NOMO-1 treated with DMSO at 0.1 percent for 48 hours (cell line): ENCODE measurements around the gene CAMTA1.
"Not testable (repeated sequence)": the region's sequence is repeated elsewhere in the genome, so short reads cannot be mapped to it uniquely, and the experiment has no call there.

Source experiments
- DNase-seq: peaks from one replicate; lab custom pipeline; 2025; ENCODE audit not compliant: unreplicated experiment; lab: John Stamatoyannopoulos, UW

Gene CAMTA1

DNA sequence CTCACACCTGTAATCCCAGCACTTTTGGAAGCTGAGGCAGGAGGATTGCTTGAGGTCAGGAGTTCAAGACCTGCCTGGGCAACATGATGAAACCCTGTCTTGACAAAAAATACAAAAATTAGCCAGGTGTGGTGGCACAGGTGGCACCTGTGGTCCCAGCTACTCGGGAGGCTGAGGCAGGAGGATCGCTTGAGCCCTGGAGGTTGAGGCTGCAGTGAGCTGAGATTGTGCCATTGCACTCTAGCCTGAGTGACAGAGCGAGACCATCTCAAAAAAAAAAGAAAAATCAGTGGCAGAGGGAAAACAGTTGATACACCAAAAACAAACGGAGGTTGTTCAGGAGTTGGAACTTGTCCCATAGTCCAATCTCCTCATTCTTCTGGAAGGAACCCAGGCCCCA is 904.1 kb downstream of the CAMTA1 start:
- DNase-seq = not testable (repeated sequence)

DNA sequence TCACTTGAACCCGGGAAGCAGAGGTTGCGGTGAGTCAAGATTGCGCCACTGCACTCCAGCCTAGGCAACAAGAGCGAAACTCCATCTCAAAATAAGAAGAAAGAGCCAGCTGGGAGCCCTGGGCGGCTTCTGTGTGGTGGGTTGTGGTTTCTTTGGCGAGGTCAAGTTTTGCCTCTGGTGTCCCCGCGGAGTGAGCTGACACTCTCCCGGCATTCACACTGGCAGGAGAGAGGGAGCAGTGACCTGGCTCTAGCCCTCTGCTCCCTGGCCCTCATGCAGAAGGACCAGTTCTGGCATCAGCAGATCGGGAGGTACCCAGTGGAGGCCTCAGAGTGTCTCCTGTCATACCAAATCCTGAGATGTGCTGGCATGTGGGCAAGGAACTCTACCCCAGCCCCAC is 904.8 kb downstream of the CAMTA1 start:
- no peak for DNase-seq

DNA sequence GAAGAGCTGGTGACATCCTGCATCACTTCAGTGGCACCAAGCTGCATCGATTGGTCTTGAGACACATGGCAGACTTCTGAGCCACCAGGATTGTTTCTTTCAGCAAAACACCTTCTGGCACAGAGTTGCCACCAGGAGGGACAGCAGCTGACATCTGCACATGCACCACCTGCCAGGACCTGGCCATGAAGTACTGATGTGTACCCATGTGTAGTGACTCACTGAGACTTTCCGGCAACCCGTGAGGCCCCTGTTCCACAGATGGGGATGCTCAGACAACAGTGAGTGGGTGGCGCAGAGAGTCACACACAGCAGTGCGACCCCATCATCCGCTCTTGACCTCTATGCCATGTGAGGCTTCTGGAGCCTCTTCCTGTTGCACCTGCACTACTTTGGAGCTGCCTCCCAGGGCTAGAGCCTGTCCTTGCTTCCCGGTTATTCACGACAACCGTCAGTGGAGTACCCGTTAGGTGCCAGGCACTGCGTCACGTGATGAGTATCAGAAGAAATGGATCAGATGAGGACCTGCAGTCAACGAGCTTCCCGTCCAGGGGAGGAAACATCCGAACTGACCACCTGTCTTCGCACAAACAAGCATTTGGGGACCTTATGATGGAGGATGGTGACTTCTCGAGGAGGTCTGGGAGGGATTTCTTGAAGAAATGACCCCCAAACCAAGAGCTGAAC is 905.4 kb downstream of the CAMTA1 start:
- no peak for DNase-seq

DNA sequence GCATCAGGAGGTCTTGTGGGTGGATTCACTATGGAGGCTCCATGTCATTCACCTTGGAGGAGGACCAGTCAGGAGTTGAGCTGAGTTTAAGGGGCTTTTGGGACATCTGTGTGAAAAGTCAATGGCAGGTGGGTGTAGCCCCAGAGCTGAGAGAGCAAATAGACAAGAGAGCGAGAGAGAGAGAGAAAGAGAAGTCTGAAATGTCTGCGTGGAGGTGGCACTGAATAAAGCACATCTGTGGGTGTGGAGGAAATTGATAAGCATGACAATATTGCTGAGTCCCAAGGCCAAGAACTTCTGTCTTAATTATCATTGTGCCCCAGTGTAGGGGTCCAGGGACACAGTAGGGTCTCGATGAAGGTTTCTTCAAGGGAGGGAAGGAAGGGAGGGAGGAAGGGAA is 906.3 kb downstream of the CAMTA1 start:
- no peak for DNase-seq

DNA sequence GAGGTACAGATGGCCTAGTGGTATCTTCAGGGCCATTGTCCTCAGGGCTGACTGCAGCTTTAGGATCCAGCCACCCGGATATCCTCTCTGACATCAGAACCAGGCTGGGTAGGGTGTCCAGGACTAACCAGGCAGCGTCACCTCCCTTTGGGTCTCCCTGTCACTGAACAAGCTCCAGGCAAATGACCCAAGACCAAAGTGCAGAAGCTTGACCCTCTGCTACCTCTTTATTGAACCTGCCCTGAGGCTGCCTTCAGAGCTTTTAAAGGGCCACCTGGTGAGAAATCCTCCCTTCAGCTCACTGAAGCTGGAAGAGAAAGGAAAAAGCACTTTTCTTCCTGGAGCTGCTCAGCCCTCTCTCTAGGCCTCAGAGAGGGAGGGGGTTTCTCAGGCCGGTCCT is 906.8 kb downstream of the CAMTA1 start:
- no peak for DNase-seq

DNA sequence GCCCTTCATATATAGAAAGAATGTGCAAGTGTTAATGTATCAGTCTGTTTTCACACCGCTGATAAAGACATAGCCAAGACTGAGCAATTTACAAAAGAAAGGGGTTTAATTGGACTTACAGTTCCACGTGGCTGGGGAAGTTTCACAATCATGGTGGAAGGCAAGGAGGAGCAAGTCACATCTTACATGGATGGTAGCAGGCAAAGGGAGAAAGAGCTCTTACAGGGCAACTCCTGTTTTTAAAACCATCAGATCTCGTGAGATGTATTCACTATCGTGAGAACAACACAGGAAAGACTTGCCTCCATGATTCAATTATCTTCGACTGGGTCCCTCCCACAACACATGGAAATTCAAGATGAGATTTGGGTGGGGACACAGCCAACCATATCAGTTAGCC is 907.8 kb downstream of the CAMTA1 start:
- not testable (repeated sequence) for DNase-seq

DNA sequence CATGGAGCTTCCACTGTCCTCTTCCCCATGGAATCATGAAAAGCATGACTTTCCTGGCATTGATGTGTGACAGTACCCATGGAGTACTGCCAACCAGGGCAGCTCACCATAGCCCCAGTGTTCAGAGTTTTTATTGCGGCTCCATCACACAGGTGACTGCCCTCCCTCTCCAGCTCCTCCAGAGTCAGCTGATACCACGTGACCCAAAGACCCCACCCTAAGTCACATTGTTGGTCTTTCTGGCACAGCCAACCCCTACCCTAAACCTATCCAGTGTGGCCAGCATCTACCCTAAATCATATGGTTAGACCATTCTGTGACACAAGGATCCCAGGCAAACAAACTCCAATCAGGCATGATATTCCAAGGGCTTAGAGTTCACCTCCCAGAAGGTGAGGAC is 908.4 kb downstream of the CAMTA1 start:
- no peak for DNase-seq

DNA sequence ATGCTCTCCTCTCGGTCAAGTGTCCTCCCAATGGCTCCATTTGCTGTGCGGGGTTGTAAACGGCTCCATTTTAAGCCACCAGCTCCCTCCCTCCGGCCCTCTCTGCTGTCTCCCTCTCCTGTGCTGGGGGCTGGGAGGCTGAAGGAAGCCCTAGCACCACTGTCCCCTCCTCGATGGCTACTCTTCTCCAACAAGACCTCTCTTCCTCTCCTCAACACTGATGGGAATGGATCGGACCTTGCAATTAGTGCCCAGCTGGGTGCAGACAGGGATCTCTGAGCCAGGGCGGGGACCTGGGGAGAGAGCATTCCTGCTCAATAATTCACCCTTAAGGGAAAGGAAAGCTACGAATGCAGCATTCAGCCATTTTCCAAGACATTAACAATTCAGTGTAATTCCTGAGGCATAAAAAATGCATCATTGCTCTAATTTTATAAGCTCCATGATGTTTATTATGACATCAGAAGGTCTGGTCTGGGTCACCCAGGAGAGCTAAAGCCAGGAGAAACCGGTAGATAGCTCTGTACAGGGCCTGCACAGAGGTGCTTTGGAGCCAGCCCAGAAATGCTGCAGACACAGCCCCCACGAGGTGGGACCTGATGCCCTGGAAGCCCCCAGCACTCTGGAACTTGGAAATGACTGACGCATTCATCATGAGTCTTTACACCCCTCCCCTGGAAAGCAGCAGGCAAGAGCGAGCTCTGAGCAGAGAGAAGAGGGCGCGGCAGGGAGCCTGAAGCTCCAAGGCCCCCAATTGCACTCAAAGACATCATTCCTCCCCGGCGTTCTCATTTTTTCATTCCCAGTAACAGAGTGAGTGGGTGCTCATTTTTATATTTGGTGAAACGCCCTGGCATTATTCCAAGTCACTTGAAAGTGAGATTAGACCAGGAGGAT is 909.6 kb downstream of the CAMTA1 start:
- DNase-seq = no peak

DNA sequence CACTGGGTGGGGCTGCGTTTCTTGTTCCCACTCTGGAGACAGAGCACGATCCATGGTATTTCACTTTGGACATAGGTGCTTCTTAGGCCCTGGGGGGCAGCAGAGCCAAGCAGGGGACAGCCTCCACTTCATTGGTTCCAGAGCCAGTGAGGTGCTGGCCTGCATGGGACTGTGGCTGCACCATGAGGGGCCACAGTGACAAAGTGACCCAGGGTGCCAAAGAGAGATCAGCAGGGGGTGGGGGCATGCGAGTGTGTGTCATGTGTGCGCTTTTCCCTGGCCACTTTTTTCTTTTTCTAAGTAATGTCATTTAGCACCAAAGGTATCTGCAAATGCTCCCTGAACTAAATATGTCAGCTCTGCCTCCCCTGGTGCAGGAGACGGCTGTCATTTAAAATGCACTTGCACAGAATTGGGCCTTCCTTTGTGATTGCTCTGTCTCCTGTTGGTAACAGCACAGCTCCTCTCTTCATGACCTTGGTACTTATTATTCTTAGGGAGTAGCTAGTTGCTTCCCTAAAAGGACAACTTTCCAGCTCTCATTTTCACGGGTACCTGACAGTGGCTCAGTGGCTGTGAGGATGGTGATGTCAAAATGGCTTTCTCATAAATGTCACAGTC is 910.4 kb downstream of the CAMTA1 start:
- DNase-seq = no peak

DNA sequence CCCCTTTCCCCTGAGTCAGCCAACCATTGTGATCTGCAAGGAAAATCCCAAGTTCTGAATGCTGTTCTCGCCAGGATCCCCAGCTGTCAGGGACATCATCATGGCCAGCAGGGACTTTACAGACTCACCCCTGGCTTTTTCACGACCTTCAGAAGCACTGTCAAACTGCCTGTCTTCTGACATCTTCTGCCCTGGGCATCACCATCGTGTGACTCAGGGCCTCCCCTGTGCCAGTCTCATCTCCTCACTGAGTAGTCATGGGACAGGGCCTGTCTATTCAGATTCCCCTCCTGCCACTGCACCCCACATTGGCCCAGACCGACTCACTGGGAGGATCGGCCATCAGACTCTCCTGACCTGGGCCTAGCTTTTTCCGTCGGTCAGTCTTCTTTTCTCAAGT is 913.4 kb downstream of the CAMTA1 start:
- DNase-seq = no peak

DNA sequence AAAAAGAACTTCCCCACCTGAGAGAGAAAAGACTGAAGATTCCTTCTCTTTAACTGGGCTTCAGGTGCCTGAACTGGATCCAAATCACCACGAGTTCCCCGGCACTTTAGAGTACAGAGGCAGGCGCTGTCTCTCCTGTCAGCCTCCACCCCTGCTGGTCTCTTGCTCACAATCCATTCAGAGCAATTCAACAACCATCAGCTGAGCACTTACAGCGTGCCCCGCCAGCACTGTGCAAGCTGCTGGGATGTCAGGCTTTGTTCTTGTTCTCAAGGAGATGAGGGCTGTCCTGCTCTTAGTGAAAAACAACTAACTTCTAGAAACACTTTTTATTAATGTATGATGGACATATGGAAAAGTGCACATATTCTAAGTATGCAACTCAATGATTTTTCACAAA is 917.1 kb downstream of the CAMTA1 start:
- no peak for DNase-seq

DNA sequence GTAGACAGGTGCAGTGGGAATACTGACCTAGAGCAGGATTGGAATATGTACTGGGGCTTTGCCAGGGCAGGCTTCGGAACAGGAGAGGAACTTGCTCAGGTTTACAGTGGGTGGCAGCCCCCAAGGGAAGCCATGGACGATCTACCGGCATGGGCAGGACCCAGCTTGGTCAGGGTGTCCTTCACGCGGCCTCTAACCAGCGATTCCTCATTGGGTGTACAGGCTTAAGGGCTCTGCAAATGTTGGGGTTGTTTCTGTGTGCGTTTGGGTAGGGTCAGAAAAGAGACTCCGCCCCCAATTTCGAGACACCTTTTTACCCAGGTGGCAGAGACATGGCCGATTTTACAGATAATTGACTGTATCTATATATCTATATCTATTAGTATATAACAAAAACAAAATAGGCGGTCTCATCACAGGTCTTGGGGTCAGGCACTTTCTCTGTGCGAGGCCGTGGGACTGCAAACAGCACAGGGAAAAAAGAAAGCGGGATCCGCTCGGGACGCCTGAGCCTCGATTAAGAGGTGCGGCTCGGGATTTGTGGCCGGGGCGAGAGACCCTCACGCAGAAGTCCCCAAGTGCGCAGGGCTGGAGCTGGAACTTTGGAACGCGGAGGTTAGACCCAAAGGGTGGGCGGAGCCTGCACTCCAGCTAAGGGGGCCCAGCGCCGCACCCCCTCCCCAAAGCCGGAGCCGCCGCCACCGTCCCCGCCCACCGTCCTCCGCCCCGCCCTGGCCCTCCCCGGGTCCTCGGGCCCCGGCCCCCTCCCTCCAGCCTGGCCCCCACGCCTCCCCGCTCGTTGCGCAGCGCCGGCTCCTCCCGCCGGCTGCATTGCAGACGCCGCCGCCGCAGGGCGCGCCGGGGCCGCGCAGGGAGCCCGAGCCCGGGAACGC is 918.3 kb downstream of the CAMTA1 start:
- no peak for DNase-seq

DNA sequence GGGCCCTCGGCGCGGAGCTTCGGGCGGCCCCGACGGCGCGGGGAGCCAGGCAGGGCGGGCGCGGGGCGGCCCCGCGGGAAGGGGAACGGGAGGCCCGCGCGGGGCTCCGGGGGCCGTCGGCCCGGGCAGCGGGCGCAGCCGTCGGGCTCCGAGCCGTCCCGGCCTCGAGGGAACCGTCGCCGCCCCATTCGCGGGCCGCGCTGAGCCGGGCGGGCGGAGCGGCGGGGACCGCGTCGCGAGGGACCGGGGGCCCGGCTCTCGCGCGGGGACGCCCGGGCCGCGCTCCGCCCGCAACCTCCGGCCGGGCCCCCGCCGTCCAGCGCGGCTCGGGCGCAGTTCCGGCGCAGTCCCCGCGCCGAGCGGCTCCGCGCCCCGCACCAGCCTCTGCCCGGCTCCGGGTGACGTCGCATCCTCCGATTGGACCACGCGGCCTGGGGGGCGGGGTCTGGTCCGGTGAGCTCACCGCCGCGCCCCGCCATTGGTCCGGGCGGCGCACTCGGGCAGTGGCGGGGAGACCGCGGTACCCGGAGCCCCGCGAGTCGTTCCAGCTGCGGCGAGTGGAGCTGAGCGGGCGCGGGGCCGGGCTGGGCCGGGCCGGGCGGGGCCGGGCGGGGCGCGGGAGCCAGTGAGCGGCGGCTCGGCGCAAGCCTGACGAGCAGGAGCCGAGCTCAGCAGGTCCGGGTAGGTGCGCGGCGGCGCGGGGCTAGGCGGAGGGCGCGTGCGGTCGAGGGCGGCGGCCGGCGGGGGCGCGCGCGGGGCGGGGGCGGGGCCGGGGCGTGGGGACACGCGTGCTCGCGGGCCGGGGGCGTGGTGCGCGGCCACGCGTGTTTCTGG is 919.2 kb downstream of the CAMTA1 start:
- DNase-seq = peak; percentile 54

DNA sequence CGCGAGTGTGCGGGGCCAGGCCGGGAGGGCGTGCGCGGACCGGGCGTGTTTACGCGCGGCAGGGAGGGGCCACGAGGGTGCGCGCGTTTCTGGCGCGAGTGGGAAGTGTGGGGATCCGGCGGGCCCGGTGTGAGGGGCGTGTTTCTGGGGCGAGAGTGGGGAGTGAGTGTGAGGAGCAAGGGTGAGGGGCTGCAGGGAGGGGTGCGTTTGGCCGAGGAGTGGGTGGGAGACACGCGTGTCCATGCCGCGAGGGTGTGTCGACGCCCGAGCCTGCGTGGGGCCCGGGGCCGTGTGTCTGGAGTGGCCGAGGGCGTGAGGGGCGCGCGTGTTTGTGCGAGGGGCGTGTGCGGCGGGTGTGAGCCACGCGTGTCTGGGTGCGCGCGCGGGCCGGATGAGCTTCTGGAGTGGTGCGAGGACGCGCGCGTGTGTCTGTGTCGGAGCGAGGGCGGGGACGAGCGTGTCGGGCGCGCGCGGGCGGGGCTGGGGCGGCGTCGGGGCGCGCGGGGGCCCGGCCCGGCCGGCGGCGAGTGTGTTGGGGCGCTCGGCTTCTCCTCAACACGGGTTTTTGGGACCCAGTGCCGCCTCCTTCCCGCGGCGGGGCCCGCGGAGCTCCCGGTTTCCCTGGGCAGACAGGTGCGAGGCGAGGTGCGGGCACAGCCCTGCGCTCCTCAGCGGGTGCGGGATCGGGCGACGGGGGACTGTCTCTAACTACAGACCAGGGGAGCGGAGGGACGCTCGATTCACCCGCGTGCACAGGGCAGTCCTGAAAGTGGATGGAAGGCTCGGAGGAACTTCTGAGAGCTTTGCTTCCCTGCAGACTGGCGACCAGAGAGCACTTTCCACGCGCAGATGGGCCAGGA is 920.0 kb downstream of the CAMTA1 start:
- no peak for DNase-seq

DNA sequence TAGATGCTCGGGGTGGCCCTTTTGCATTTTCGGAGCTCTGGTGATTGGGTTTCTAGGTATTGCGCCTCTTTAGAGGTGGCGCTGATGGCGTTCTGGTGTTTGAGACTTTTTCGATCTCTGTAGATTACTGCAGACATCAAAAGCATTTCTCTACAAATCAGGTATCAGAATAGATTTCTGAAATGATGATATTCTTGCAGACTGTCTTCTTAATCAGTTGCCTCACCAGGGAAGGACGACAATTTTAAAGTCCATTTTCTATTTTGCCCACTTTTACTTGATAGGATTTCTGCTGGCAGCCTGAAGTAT is 920.6 kb downstream of the CAMTA1 start:
- no peak for DNase-seq

DNA sequence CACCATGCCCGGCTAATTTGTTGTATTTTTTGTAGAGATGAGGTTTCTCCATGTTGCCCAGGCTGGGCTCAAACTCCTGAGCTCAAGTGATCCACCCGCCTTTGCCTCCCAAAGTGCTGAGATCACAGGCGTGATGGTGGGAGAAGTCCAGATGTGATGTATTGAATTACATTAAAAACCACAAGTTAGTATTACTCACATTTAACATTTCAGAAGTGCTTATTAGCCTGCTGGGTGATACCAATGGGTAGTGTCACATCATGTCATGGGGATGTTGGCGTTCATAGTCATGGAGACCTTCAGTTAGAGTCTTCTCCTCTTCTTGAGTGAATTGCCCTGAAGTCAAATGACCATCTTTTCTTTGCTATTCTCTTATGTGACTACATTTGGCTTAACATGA is 922.3 kb downstream of the CAMTA1 start:
- DNase-seq = no peak

DNA sequence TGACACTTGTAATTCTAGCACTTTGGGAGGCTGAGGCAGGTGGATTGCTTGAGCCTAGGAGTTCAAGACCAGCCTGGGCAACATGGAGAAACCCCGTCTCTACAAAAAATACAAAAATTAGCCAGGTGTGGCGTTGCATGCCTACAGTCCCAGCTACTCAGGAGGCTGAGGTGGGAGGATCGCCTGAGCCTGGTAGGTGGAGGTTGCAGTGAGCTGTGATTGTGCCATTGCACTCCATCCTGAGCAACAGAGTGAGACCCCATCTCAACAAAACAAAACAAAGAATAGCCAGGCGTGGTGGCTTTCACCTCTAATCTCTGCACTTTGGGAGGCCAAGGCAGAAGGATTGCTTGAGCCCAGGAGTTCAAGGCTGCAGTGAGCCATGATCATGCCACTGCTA is 922.8 kb downstream of the CAMTA1 start:
- not testable (repeated sequence) for DNase-seq

DNA sequence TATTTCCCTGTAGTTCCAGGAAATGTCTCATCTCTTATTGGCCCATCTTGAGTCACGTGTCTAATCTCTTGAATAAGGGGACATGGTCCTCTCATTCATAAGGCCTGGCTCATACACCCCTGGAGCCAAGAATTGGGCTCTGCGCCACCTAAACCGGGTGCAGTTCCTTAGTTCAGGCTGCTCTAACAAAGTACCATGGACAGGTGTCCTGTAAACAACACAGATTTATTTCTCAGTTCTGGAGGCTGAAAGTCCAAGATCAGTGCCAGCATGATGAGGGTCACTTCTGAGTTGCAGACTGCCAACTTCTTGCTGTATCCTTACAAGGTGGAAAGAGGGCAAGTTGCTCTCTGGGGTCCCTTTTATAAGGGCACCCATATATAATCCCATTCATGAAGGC is 925.6 kb downstream of the CAMTA1 start:
- DNase-seq = no peak

DNA sequence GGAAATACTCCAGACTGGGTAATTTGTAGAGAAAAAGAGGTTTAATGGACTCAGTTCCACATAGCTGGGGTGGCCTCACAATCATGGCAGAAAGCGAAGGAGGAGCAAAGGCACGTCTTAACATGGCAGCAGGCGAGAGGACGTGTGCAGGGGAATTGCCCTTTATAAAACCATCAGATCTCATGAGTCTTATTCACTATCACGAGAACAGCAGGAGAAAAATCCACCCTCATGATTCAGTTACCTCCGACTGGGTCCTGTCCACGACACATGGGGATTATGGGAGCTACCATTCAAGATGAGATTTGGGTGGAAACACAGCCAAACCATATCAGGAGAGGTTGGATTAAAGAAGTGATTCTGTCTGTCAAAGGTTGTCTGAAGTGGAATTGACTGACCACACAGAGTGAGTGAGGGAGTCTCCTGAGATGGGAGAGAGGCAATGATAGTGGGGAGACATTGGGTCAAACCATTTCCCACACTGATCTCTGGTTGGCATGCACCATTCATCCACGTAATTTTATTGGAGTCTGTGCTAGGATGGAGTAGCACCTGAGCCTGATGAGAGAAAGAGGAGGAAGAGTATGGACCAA is 927.6 kb downstream of the CAMTA1 start:
- no peak for DNase-seq
